Measurements from ENCODE around the gene KCNH8.

The KCNH8 gene

DNA sequence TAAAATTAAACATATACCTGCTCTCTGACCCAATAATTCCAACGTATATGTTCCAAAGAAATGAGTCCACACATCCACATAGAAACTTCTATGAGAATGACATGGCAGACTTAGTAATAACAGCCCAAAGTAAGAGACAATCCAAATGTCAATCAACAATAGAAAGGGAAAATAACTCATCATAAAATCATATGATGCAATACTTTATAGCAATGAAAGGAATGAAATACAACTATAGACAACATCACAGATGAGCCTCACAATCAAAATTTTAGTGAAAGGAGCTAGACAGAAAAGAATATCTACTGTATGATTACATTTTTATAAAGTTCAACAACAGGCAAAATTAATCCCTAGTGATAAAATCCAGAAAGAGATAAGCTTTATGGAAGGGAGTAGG is 23.6 kb upstream of the KCNH8 start:
- H3K27me3 ChIP-seq (ENCODE audit: control insufficient read depth, insufficient read depth, low read length): no peaks in the 10 kb centered on the region
- no peaks in the 10 kb centered on the region for H3K79me2 ChIP-seq
- no peaks in the 10 kb centered on the region for H3K9me3 ChIP-seq (ENCODE audit: control insufficient read depth, low read length)
- TF ChIP-seq, protein P1, sequence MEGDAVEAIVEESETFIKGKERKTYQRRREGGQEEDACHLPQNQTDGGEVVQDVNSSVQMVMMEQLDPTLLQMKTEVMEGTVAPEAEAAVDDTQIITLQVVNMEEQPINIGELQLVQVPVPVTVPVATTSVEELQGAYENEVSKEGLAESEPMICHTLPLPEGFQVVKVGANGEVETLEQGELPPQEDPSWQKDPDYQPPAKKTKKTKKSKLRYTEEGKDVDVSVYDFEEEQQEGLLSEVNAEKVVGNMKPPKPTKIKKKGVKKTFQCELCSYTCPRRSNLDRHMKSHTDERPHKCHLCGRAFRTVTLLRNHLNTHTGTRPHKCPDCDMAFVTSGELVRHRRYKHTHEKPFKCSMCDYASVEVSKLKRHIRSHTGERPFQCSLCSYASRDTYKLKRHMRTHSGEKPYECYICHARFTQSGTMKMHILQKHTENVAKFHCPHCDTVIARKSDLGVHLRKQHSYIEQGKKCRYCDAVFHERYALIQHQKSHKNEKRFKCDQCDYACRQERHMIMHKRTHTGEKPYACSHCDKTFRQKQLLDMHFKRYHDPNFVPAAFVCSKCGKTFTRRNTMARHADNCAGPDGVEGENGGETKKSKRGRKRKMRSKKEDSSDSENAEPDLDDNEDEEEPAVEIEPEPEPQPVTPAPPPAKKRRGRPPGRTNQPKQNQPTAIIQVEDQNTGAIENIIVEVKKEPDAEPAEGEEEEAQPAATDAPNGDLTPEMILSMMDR (IDR thresholded peaks at IDR 0.05): no peak
- H3K4me1 ChIP-seq: no peaks in the 10 kb centered on the region
- no peak overlapping the region for H3K4me2 ChIP-seq (ENCODE audit: low read length)
- H3K36me3 ChIP-seq (ENCODE audit: control insufficient read depth, insufficient read depth, low read length): no peaks in the 10 kb centered on the region
- no peak overlapping the region for H2AFZ ChIP-seq
- H3K27ac ChIP-seq: no peak overlapping the region
- H3K9ac ChIP-seq: no peak overlapping the region
- H3K4me3 ChIP-seq (ENCODE audit: low read depth, low read length): no peak overlapping the region

DNA sequence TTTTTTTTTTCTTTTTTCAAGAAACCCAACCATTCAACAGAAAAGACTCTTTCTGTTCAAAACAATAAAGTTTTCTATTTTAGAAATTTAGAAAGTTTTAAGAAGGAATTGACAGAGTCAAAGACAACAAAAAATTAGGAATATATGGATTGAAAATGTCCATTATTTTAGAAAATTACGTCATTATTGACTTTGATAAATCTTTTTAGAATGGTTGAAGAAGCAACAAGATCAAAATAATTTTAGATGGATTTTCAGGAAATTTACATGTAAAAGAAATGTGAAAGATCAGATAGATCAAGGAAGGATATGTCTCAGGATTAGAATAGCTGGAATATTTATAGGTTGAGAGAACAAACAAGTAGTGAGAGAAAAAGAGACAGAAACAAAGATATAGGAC is 8.4 kb upstream of the KCNH8 start:
- H3K9me3 ChIP-seq (ENCODE audit: control insufficient read depth, low read length): no peaks in the 10 kb centered on the region
- no peak overlapping the region for H3K4me2 ChIP-seq (ENCODE audit: low read length)
- no peaks in the 10 kb centered on the region for H3K79me2 ChIP-seq
- no peak overlapping the region for H3K9ac ChIP-seq
- no peaks in the 10 kb centered on the region for H3K36me3 ChIP-seq (ENCODE audit: control insufficient read depth, insufficient read depth, low read length)
- H3K27me3 ChIP-seq (ENCODE audit: control insufficient read depth, insufficient read depth, low read length): no peaks in the 10 kb centered on the region
- H3K4me3 ChIP-seq (ENCODE audit: low read depth, low read length): no peak overlapping the region
- H2AFZ ChIP-seq: no peak overlapping the region
- H3K4me1 ChIP-seq: no peaks in the 10 kb centered on the region
- no peak overlapping the region for H3K27ac ChIP-seq
- TF ChIP-seq, protein P1 (IDR thresholded peaks at IDR 0.05): no peak

DNA sequence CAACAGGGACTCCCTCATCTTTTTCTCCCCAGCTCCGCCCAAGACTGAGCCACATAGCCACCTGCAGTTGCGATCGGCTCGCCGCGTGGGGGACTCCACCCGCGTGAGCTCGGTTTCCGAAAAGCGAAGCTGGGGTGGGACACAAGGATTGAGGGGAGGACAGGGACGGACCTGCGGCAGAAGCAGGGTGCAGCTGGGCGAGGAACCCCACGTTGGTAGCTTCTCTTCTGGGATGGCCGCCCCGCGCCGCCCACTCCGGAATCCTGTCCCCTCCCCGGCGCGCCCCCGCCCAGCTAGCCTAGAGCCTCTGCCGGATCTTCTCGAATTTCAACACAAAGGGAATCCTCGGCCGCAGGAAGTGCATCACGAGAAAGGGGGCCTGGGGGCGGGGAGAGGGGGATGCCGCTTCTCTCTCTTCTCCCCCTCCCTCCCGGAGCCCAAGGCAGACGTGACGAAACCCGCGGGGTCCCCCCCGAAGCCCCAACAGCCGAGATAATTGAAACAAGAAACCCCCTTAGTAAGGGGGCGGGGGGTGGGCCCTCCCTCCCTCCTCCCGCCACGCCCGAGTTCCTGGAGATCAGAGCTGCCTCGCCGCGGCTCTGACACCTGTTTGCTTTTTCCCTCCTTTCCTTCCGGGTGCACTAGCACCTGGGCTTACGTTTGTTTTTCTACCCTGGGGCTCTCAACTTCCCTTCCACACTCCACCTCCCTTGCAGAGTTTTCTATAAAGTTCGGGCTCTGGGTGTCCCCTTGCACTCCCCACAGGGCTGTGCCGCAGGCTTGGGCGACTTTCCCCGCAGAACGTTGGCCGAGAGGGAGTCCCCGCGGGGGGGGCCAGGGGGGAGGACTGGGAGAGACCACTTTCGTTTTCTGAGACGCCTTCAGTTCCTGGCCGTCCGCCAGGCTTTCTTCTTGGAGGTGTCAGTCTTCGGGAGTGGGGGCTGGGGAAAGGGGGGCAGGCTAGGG is 1.3 kb upstream of the KCNH8 start:
- H2AFZ ChIP-seq: peak overlapping the region; percentile 97
- H3K9me3 ChIP-seq (ENCODE audit: control insufficient read depth, low read length): no peaks in the 10 kb centered on the region
- peaks cover 2% of the 10 kb centered on the region for H3K4me1 ChIP-seq
- H3K27me3 ChIP-seq (ENCODE audit: control insufficient read depth, insufficient read depth, low read length): no peaks in the 10 kb centered on the region
- H3K9ac ChIP-seq: peak overlapping the region; percentile 39
- H3K27ac ChIP-seq: peak overlapping the region; percentile 88
- H3K79me2 ChIP-seq: no peaks in the 10 kb centered on the region
- peak overlapping the region; percentile 76 for H3K4me3 ChIP-seq (ENCODE audit: low read depth, low read length)
- H3K36me3 ChIP-seq (ENCODE audit: control insufficient read depth, insufficient read depth, low read length): no peaks in the 10 kb centered on the region
- TF ChIP-seq, protein P1 (IDR thresholded peaks at IDR 0.05): peak; percentile 42
- H3K4me2 ChIP-seq (ENCODE audit: low read length): peak overlapping the region; percentile 77

DNA sequence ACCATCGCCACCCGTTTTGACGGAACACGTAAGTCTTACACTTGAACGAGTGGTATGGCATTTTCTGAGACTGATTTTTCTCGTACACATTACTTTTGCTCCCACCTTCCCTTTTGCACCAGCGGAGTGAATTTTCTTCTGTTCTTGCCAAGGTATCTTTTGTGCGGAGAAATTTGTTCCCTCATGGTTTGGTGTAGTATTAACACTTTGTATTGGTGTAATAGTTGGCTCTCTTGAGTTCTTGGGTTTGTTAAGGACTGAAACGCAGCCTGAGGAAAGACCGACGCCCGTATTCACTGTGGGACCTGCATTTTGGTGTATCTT is 420 bp downstream of the KCNH8 start:
- H3K4me1 ChIP-seq: peaks cover 2% of the 10 kb centered on the region
- peak overlapping the region; percentile 97 for H2AFZ ChIP-seq
- H3K79me2 ChIP-seq: no peaks in the 10 kb centered on the region
- no peaks in the 10 kb centered on the region for H3K27me3 ChIP-seq (ENCODE audit: control insufficient read depth, insufficient read depth, low read length)
- H3K36me3 ChIP-seq (ENCODE audit: control insufficient read depth, insufficient read depth, low read length): no peaks in the 10 kb centered on the region
- H3K4me2 ChIP-seq (ENCODE audit: low read length): peak overlapping the region; percentile 39
- H3K9me3 ChIP-seq (ENCODE audit: control insufficient read depth, low read length): no peaks in the 10 kb centered on the region
- peak overlapping the region; percentile 40 for H3K9ac ChIP-seq
- peak overlapping the region; percentile 3 for H3K4me3 ChIP-seq (ENCODE audit: low read depth, low read length)
- H3K27ac ChIP-seq: peak overlapping the region; percentile 88
- TF ChIP-seq, protein P1 (IDR thresholded peaks at IDR 0.05): no peak

DNA sequence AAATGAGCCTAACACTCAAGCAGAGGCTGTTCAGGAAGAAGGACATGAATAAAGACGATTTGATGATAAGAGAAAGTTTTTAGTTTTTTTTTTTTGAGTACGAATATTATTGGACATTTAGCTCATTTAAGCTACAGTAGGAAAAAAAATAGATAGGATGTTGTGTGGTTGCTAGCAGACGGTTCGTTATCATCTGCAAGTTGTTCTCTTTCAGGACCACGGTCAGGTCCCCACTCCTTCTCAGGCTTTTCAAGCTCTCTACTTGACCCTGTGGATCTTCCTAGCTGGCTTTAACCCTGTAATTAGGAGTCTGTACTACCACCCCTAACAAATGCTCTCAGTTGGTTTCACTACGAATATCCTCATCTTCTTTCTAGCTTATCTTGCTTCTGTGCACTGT is 1.1 kb downstream of the KCNH8 start:
- TF ChIP-seq, protein P1 (IDR thresholded peaks at IDR 0.05): no peak
- H3K36me3 ChIP-seq (ENCODE audit: control insufficient read depth, insufficient read depth, low read length): no peaks in the 10 kb centered on the region
- H2AFZ ChIP-seq: peak overlapping the region; percentile 97
- H3K9ac ChIP-seq: no peak overlapping the region
- H3K4me1 ChIP-seq: peaks cover 2% of the 10 kb centered on the region
- no peaks in the 10 kb centered on the region for H3K9me3 ChIP-seq (ENCODE audit: control insufficient read depth, low read length)
- H3K79me2 ChIP-seq: no peaks in the 10 kb centered on the region
- no peak overlapping the region for H3K4me3 ChIP-seq (ENCODE audit: low read depth, low read length)
- H3K27me3 ChIP-seq (ENCODE audit: control insufficient read depth, insufficient read depth, low read length): no peaks in the 10 kb centered on the region
- no peak overlapping the region for H3K4me2 ChIP-seq (ENCODE audit: low read length)
- H3K27ac ChIP-seq: peak overlapping the region; percentile 88

Measured in parathyroid adenoma (tissue), 2 donors.